GM10847 (cell line): Measurements from ENCODE around the gene ASS1.

Source experiments
- POLR2A ChIP-seq: IDR thresholded peaks from 2 replicates; pipeline ENCODE4 v1.6.1; 2011; ENCODE audit not compliant: insufficient read length; ENCODE audit errors: extremely low read depth

Gene ASS1

GRCh38 chr9:130454812-130455325 lies 10.1 kb downstream of the ASS1 start:
- TF ChIP-seq POLR2A, result no peak

GRCh38 chr9:130458027-130458803 lies 13.5 kb downstream of the ASS1 start:
- no peak for TF ChIP-seq POLR2A

- TF ChIP-seq POLR2A, result no peak
Observed at GRCh38 chr9:130458804-130459067, 14.0 kb downstream of the ASS1 start.

- TF ChIP-seq POLR2A, result no peak
Observed at GRCh38 chr9:130459151-130459550, 14.4 kb downstream of the ASS1 start.

- no peak for TF ChIP-seq POLR2A
Observed at GRCh38 chr9:130459941-130460669, 15.3 kb downstream of the ASS1 start.

GRCh38 chr9:130461218-130461630 lies 16.5 kb downstream of the ASS1 start:
- no peak for TF ChIP-seq POLR2A

GRCh38 chr9:130461731-130462130 lies 17.0 kb downstream of the ASS1 start:
- TF ChIP-seq POLR2A, result no peak

- TF ChIP-seq POLR2A, result no peak
Observed at GRCh38 chr9:130462685-130463540, 18.2 kb downstream of the ASS1 start.

GRCh38 chr9:130463763-130464745 lies 19.3 kb downstream of the ASS1 start:
- TF ChIP-seq POLR2A, result no peak

GRCh38 chr9:130465383-130466096 lies 20.8 kb downstream of the ASS1 start:
- TF ChIP-seq POLR2A, result no peak

- no peak for TF ChIP-seq POLR2A
Observed at GRCh38 chr9:130466537-130467217, 21.9 kb downstream of the ASS1 start.

GRCh38 chr9:130467316-130467715 lies 22.6 kb downstream of the ASS1 start:
- TF ChIP-seq POLR2A, result no peak

GRCh38 chr9:130468566-130468965 lies 23.8 kb downstream of the ASS1 start:
- TF ChIP-seq POLR2A, result no peak
